H1 (cell line): ENCODE results near the gene EXD3. TPM values are rescaled to one million over a fixed set of nuclear protein-coding genes. Genes with fewer than 3 reads are reported as not detected.

Experiments used
- BCL11A ChIP-seq, 2 experiments: IDR thresholded peaks; one replicate each; pipeline ENCODE4 v1.6.1; 2011; ENCODE audit warnings: low read depth in 2 of 2, low read length in 2 of 2, mild to moderate bottlenecking in 2 of 2
- CHD1 ChIP-seq: IDR thresholded peaks from 2 replicates; pipeline ENCODE4 v1.6.1; 2012; ENCODE audit warnings: low read depth, low read length, improper control_type of control experiment
- HDAC2 ChIP-seq, 2 experiments: fragments of 300-600 bp in 1 of 2; sonication (generic) in 1 of 2; IDR thresholded peaks; 2 replicates each; pipeline ENCODE4 v1.6.1; 2011 to 2012; ENCODE audit warnings: low read depth in 2 of 2, low read length in 2 of 2, mild to moderate bottlenecking in 2 of 2, moderate library complexity in 2 of 2, borderline replicate concordance in 1 of 2, inconsistent platforms in 1 of 2
- HDAC6 ChIP-seq: IDR thresholded peaks from one replicate; pipeline ENCODE4 v1.7.1; 2012; ENCODE audit warnings: low read depth, mild to moderate bottlenecking, inconsistent platforms, low read length, moderate library complexity
- SRF ChIP-seq: IDR thresholded peaks from 2 replicates; pipeline ENCODE4 v1.6.1; 2011; ENCODE audit warnings: mild to moderate bottlenecking, low read depth, low read length, moderate library complexity
- ZNF274 ChIP-seq: IDR thresholded peaks from 2 replicates; pipeline ENCODE4 v1.7.0; 2012; ENCODE audit warnings: low read length, borderline replicate concordance; ENCODE audit errors: extremely low read depth
- polyA plus RNA-seq, 7 experiments: library from polyadenylated mRNA; depleted of rRNA in 3 of 7; stranded (reverse) in 5 of 7; unstranded in 2 of 7; fragments of >200 nt in 5 of 7; fragments of 200-250 nt in 2 of 7; gene quantifications; 1 replicate in 5 of 7; 2 replicates in 1 of 7; 4 replicates in 1 of 7; pipeline versions ENCODE4 v1.2.1 to v1.2.3, GENCODE V29; 2011 to 2013; ENCODE audit warnings: missing spikeins in 2 of 7, mixed read lengths in 2 of 7
- total RNA-seq: library from RNA; stranded (reverse); fragmentation: NEBNext Ultra II Directional; extraction: Animal tissue kit (Norgen Biotek cat#: 25700); gene quantifications from 2 replicates; pipeline ENCODE4 v1.2.1, GENCODE V29; 2021

EXD3 gene
- total and polyA plus RNA-seq, 2 of the 8 experiments (the other 6 are each of a cell fraction or from before 2014, with no cell fraction given) = 7.2 to 9.4 TPM

- no peak for TF ChIP-seq SRF
- no peak for TF ChIP-seq BCL11A (IDR thresholded peaks at IDR 0.05; ENCODE audit: low read depth in 2 of 2, low read length in 2 of 2)
- no peak for TF ChIP-seq CHD1
- no peak for TF ChIP-seq HDAC6
- TF ChIP-seq HDAC2 (IDR thresholded peaks at IDR 0.05; ENCODE audit: borderline replicate concordance in 1 of 2, low read depth in 2 of 2, low read length in 2 of 2) = no peak
- no peak for TF ChIP-seq ZNF274
Measured at GRCh38 chr9:137436761-137437600, 14.0 kb upstream of the EXD3 start (continued).
